ENCODE measurements around the gene PDCD4. TPM values are rescaled to one million over a fixed set of nuclear protein-coding genes. Genes with fewer than 3 reads are reported as not detected.
A peak's percentile ranks its signal among the peaks of the same experiment; 100 is the strongest.

The PDCD4 gene
- total and polyA plus RNA-seq, 10 of the 15 experiments (the other 5 are each of a cell fraction or from before 2014, with no cell fraction given), result 101 to 372 (median 171) TPM

DNA sequence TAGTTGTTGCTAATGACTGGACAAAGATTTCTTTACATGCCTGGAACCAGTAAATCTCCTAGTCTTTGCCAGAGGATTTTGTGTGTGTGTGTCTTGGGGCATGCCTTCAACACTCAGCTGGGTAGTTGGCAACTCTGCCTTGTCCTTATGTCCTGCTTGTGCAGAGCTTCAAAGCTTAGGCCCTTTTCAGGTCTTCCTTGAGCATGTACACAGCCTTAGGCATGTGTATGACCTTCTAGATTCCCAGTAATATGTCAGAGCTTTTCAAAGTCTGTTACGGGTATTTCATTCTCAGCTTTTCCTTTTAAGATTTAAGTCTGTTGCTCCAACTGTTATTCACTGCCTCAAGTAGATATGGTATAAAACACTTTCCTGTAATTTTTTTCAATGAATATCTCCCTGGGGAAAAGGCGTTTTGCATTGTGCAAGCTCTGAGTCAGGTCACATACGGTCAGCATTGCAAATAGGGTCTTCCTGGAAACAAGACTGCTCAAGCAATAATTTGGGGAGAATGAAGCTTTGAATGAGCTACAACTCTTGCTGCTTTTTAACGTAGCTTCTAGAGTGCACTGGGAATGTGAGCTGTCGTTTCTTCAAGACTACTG, 73.2 kb downstream of the PDCD4 start:
- peaks cover 82% of the 10 kb centered on the region for H3K79me2 ChIP-seq (ENCODE audit: control insufficient read depth, insufficient read depth, low read length)
- peaks cover 22% of the 10 kb centered on the region; the same call in 2 of the 3 replicates for H3K9me3 ChIP-seq (replicated peaks; ENCODE audit: control insufficient read depth, insufficient read depth, low read length)
- DNase-seq (ENCODE audit: low read depth, low spot score), result no peak
- no peak overlapping the region for H3K4me3 ChIP-seq
- H3K9ac ChIP-seq (ENCODE audit: control insufficient read depth, insufficient read depth, low read length), result no peak overlapping the region
- RAD21 ChIA-PET (ENCODE audit: unreplicated experiment), result interaction anchor here (0.8 to 1.1 kb wide), 2 partner anchors 18 to 48 kb away, joined by 3 read pairs; no protein-coding TSS in a partner anchor
- peaks cover 2 to 25% of the 10 kb centered on the region in 2 experiments; a peak in 3 of 4 replicates for H3K36me3 ChIP-seq (ENCODE audit: control insufficient read depth in 2 of 2, insufficient read depth in 2 of 2, low read length in 1 of 2)
- no TSS peak for BruUV-seq (replicated peaks)
- no peaks in the 10 kb centered on the region for H3K27me3 ChIP-seq (replicated peaks in 1 of 2; ENCODE audit: control insufficient read depth in 2 of 2, insufficient read depth in 2 of 2, low read length in 1 of 2)
- no peak overlapping the region for H3K27ac ChIP-seq (ENCODE audit: control insufficient read depth, insufficient read depth)
- in situ Hi-C loops (cut with MboI) (no loop called here), intact Hi-C loops (cut with micrococcal nuclease; ENCODE audit: unreplicated experiment) (no loop called here)
- H3K4me2 ChIP-seq (ENCODE audit: control insufficient read depth, insufficient read depth), result no peak overlapping the region
- ATAC-seq, result peak; percentile 27
- CTCF ChIA-PET, result interaction anchor here (0.9 to 1.7 kb wide), 5 partner anchors 9 to 51 kb away, joined by 3 to 6 read pairs (median 5); no protein-coding TSS in a partner anchor
- no peak for TF ChIP-seq YBX1 (IDR thresholded peaks at IDR 0.05)
- TF ChIP-seq, protein P1, sequence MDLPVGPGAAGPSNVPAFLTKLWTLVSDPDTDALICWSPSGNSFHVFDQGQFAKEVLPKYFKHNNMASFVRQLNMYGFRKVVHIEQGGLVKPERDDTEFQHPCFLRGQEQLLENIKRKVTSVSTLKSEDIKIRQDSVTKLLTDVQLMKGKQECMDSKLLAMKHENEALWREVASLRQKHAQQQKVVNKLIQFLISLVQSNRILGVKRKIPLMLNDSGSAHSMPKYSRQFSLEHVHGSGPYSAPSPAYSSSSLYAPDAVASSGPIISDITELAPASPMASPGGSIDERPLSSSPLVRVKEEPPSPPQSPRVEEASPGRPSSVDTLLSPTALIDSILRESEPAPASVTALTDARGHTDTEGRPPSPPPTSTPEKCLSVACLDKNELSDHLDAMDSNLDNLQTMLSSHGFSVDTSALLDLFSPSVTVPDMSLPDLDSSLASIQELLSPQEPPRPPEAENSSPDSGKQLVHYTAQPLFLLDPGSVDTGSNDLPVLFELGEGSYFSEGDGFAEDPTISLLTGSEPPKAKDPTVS (IDR thresholded peaks at IDR 0.05; ENCODE audit: low read depth, low read length), result no peak
- no peaks in the 10 kb centered on the region for H3K4me1 ChIP-seq (ENCODE audit: control insufficient read depth, insufficient read depth, low read length)
- WGBS (ENCODE audit: insufficient coverage, insufficient replicate concordance, low lambda C conversion rate, missing lambda C conversion rate), result 20% methylated on average over 5 of the region's 5 CpGs
- FAIRE-seq, result no peak
- POLR2A ChIA-PET, result no interaction called here
- SMC1A ChIA-PET (ENCODE audit: uncharacterized antibody, unreplicated experiment), result interaction anchor here (0.6 to 2.8 kb wide), 12 partner anchors 8 to 58 kb away, joined by 3 to 12 read pairs (median 4); no protein-coding TSS in a partner anchor
- peaks cover 2% of the 10 kb centered on the region; the same call in 1 of the 2 replicates for H4K20me1 ChIP-seq (ENCODE audit: control insufficient read depth, insufficient read depth)
- H2AFZ ChIP-seq (ENCODE audit: control insufficient read depth, low read depth, low read length), result no peak overlapping the region

DNA sequence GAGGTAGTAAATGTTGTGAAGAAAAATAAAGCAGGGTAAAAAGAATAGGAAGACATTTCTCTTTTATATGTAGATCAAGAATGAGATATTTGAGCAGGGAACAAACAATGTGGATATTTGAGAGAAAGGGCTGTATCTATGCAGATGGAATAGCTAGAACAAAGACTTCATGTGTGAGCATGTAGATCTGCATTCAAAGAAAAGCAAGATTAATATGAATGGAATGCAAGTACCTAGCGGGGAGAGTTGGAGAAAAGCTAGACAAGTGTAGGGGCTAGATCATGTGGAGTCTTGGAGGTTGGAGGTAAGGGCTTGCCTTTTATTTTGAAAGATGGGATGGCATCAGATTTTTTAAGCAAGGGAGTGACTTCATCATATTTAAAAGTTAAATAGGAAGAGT, 74.8 kb downstream of the PDCD4 start:
- Histone ChIP-seq H3K79me2 (ENCODE audit: control insufficient read depth, insufficient read depth, low read length) (peaks cover 71% of the 10 kb centered on the region), H3K4me3 (no peak overlapping the region), H3K4me2 (ENCODE audit: control insufficient read depth, insufficient read depth) (no peak overlapping the region), H2AFZ (ENCODE audit: control insufficient read depth, low read depth, low read length) (no peak overlapping the region), H4K20me1 (ENCODE audit: control insufficient read depth, insufficient read depth) (peaks cover 2% of the 10 kb centered on the region; the same call in 1 of the 2 replicates), H3K4me1 (ENCODE audit: control insufficient read depth, insufficient read depth, low read length) (no peaks in the 10 kb centered on the region), H3K9ac (ENCODE audit: control insufficient read depth, insufficient read depth, low read length) (no peak overlapping the region), H3K27ac (ENCODE audit: control insufficient read depth, insufficient read depth) (no peak overlapping the region), H3K9me3 (replicated peaks; ENCODE audit: control insufficient read depth, insufficient read depth, low read length) (peaks cover 25% of the 10 kb centered on the region), H3K27me3 (replicated peaks in 1 of 2; ENCODE audit: control insufficient read depth in 2 of 2, insufficient read depth in 2 of 2, low read length in 1 of 2) (no peaks in the 10 kb centered on the region), H3K36me3 (ENCODE audit: control insufficient read depth in 2 of 2, insufficient read depth in 2 of 2, low read length in 1 of 2) (peaks cover 2 to 22% of the 10 kb centered on the region in 2 experiments; a peak in 3 of 4 replicates)
- 100% methylated on average over 1 of the region's 1 CpG for WGBS (ENCODE audit: insufficient coverage, insufficient replicate concordance, low lambda C conversion rate, missing lambda C conversion rate)
- no peak for FAIRE-seq
- intact Hi-C loops (cut with micrococcal nuclease; ENCODE audit: unreplicated experiment), result no loop called here
- no peak for ATAC-seq
- BruUV-seq (replicated peaks), result no TSS peak
- no peak for DNase-seq (ENCODE audit: low read depth, low spot score)
- RAD21 ChIA-PET (ENCODE audit: unreplicated experiment), result interaction anchor here (1.9 kb wide), 1 partner anchor 18 kb away, joined by 4 read pairs; no protein-coding TSS in a partner anchor
- CTCF ChIA-PET, result interaction anchor here (1.3 to 1.7 kb wide), 2 partner anchors 9 to 10 kb away, joined by 3 to 5 read pairs; no protein-coding TSS in a partner anchor
- POLR2A ChIA-PET, result interaction anchor here (0.8 to 0.9 kb wide), 2 partner anchors 13 to 14 kb away, joined by 3 read pairs; no protein-coding TSS in a partner anchor
- SMC1A ChIA-PET (ENCODE audit: uncharacterized antibody, unreplicated experiment), result interaction anchor here (1.3 to 2.8 kb wide), 4 partner anchors 9 to 23 kb away, joined by 4 to 12 read pairs (median 4); no protein-coding TSS in a partner anchor
- in situ Hi-C loops (cut with MboI), result no loop called here
- TF ChIP-seq, protein P2, sequence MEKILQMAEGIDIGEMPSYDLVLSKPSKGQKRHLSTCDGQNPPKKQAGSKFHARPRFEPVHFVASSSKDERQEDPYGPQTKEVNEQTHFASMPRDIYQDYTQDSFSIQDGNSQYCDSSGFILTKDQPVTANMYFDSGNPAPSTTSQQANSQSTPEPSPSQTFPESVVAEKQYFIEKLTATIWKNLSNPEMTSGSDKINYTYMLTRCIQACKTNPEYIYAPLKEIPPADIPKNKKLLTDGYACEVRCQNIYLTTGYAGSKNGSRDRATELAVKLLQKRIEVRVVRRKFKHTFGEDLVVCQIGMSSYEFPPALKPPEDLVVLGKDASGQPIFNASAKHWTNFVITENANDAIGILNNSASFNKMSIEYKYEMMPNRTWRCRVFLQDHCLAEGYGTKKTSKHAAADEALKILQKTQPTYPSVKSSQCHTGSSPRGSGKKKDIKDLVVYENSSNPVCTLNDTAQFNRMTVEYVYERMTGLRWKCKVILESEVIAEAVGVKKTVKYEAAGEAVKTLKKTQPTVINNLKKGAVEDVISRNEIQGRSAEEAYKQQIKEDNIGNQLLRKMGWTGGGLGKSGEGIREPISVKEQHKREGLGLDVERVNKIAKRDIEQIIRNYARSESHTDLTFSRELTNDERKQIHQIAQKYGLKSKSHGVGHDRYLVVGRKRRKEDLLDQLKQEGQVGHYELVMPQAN (conservative IDR thresholded peaks at IDR 0.05), result no peak
- TF ChIP-seq, protein P3, sequence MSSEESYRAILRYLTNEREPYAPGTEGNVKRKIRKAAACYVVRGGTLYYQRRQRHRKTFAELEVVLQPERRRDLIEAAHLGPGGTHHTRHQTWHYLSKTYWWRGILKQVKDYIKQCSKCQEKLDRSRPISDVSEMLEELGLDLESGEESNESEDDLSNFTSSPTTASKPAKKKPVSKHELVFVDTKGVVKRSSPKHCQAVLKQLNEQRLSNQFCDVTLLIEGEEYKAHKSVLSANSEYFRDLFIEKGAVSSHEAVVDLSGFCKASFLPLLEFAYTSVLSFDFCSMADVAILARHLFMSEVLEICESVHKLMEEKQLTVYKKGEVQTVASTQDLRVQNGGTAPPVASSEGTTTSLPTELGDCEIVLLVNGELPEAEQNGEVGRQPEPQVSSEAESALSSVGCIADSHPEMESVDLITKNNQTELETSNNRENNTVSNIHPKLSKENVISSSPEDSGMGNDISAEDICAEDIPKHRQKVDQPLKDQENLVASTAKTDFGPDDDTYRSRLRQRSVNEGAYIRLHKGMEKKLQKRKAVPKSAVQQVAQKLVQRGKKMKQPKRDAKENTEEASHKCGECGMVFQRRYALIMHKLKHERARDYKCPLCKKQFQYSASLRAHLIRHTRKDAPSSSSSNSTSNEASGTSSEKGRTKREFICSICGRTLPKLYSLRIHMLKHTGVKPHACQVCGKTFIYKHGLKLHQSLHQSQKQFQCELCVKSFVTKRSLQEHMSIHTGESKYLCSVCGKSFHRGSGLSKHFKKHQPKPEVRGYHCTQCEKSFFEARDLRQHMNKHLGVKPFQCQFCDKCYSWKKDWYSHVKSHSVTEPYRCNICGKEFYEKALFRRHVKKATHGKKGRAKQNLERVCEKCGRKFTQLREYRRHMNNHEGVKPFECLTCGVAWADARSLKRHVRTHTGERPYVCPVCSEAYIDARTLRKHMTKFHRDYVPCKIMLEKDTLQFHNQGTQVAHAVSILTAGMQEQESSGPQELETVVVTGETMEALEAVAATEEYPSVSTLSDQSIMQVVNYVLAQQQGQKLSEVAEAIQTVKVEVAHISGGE (CRISPR knock-in tag; IDR thresholded peaks at IDR 0.05), result no peak
- TF ChIP-seq SMAD5 (IDR thresholded peaks at IDR 0.05; ENCODE audit: low read depth), result no peak
- TF ChIP-seq DPF2 (IDR thresholded peaks at IDR 0.05), result no peak
- TF ChIP-seq HCFC1 (IDR thresholded peaks at IDR 0.05; ENCODE audit: low read length), result no peak
- TF ChIP-seq HDGF (IDR thresholded peaks at IDR 0.05), result no peak
- TF ChIP-seq ZNF207 (IDR thresholded peaks at IDR 0.05; ENCODE audit: borderline replicate concordance), result no peak

Data from GM12878 (cell line).